ENCODE measurements around the gene SEC22A. TPM values are rescaled to one million over a fixed set of nuclear protein-coding genes. Genes with fewer than 3 reads are reported as not detected.

The SEC22A gene
- total RNA-seq, 4 donors from 2014 or later, result 20.6 to 36.4 (median 28.0) TPM

DNA sequence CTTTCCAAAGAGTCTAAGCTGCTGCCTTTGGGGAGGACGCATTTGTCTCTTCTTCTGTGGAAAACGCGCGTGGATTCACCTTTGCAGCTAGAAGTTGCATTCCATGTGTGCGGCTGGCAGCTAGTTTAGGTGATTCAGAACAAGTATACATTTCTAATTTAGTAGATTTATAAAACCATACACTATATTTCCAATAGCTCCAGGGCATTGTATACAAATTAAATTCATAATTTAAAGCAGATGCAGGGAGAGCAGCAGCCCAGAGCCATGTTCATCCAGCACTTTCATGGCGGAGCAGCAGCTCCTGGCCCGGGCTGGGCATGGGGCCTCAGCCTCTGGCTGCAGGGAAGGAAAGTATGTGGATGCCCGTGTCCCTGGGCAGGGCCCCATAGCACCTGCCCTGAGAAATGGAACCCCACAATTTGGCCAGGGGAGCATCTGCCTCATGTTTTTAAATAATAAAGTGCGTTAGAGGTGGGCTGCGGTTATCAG is 42.8 kb upstream of the SEC22A start:
- H3K36me3 ChIP-seq, result peaks cover 0 to 76% (median 0%) of the 10 kb centered on the region in 3 donors
- no peak overlapping the region for H3K4me3 ChIP-seq
- H3K27ac ChIP-seq, result no peak overlapping the region
- H3K27me3 ChIP-seq, result no peaks in the 10 kb centered on the region
- 94 to 95% methylated on average over 7 to 9 of the region's 10 CpGs for WGBS, 2 donors
- no peak for DNase-seq
- H3K4me1 ChIP-seq, result no peaks in the 10 kb centered on the region
- TF ChIP-seq, protein P1, sequence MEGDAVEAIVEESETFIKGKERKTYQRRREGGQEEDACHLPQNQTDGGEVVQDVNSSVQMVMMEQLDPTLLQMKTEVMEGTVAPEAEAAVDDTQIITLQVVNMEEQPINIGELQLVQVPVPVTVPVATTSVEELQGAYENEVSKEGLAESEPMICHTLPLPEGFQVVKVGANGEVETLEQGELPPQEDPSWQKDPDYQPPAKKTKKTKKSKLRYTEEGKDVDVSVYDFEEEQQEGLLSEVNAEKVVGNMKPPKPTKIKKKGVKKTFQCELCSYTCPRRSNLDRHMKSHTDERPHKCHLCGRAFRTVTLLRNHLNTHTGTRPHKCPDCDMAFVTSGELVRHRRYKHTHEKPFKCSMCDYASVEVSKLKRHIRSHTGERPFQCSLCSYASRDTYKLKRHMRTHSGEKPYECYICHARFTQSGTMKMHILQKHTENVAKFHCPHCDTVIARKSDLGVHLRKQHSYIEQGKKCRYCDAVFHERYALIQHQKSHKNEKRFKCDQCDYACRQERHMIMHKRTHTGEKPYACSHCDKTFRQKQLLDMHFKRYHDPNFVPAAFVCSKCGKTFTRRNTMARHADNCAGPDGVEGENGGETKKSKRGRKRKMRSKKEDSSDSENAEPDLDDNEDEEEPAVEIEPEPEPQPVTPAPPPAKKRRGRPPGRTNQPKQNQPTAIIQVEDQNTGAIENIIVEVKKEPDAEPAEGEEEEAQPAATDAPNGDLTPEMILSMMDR (IDR thresholded peaks at IDR 0.05), result no peak
- intact Hi-C loops (cut with DNase I), result no loop called here
- no peaks in the 10 kb centered on the region for H3K9me3 ChIP-seq

- no peaks in the 10 kb centered on the region for H3K4me1 ChIP-seq
- WGBS, 2 donors, result 78 to 80% methylated on average over 9 of the region's 9 CpGs
- no peak overlapping the region for H3K27ac ChIP-seq
- DNase-seq, result no peak
- no peaks in the 10 kb centered on the region for H3K27me3 ChIP-seq
- no peaks in the 10 kb centered on the region for H3K9me3 ChIP-seq
- no peak overlapping the region for H3K4me3 ChIP-seq
- intact Hi-C loops (cut with DNase I), result no loop called here
- peaks cover 0 to 78% (median 0%) of the 10 kb centered on the region in 3 donors for H3K36me3 ChIP-seq
- TF ChIP-seq, protein P1 (IDR thresholded peaks at IDR 0.05), result no peak
- no peak for TF ChIP-seq POLR2A (IDR thresholded peaks at IDR 0.05)
Observed at GRCh38 chr3:123159926-123160635, 41.7 kb upstream of the SEC22A start.

DNA sequence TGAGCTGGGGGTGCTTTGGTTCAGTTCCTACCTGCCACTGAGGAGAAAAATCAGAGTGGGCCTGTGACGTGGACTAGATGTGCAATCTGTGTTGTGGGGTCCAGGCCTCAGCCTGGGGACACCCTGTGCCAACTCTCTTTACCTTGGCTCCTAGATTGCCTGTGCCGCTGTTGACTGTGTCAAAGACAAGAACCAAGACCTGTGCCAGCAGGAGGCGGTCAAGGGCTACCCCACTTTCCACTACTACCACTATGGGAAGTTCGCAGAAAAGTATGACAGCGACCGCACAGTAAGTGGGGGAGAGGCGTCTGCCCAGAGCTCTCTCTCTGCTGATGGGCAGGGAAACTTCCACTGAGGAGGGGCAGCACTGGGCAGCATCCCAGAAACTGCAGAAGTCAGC is 40.6 kb upstream of the SEC22A start:
- WGBS, 2 donors, result 80 to 95% methylated on average over 1 to 4 of the region's 7 CpGs
- Histone ChIP-seq H3K27ac (no peak overlapping the region), H3K36me3 (peaks cover 0 to 70% (median 0%) of the 10 kb centered on the region in 3 donors), H3K27me3 (no peaks in the 10 kb centered on the region), H3K9me3 (no peaks in the 10 kb centered on the region), H3K4me1 (no peaks in the 10 kb centered on the region), H3K4me3 (no peak overlapping the region)
- intact Hi-C loops (cut with DNase I), result no loop called here
- DNase-seq, result no peak
- TF ChIP-seq, protein P1 (IDR thresholded peaks at IDR 0.05), result no peak
- TF ChIP-seq POLR2A (IDR thresholded peaks at IDR 0.05), result no peak

DNA sequence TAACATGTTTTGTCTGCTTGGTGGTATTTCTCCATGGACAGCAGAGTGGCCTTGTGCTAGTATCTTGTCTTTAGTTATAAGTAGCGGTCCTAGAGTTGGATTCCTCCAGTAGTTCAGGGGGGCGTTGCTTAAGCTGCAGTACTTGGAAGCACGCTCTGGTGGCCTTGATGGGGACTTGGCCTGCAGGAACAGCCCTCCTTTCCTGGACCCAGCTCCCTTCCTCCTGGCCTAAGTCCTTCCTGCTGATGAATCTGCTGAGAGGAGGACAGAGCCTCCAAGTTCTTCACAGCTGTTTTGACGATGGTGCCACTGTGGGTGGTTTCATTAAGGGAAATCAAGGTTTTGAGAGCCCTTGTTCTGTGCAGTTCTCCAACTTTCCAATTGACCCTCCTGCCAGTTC is 38.6 kb upstream of the SEC22A start:
- H3K36me3 ChIP-seq, result peaks cover 0 to 53% (median 6%) of the 10 kb centered on the region in 3 donors
- intact Hi-C loops (cut with DNase I), result no loop called here
- H3K4me3 ChIP-seq, result no peak overlapping the region
- H3K4me1 ChIP-seq, result no peaks in the 10 kb centered on the region
- TF ChIP-seq, protein P1 (IDR thresholded peaks at IDR 0.05), result no peak
- no peak for TF ChIP-seq POLR2A (IDR thresholded peaks at IDR 0.05)
- no peak overlapping the region for H3K27ac ChIP-seq
- no peaks in the 10 kb centered on the region for H3K9me3 ChIP-seq
- DNase-seq, result no peak
- no peaks in the 10 kb centered on the region for H3K27me3 ChIP-seq
- 93 to 100% methylated on average over 4 of the region's 4 CpGs for WGBS, 2 donors

DNA sequence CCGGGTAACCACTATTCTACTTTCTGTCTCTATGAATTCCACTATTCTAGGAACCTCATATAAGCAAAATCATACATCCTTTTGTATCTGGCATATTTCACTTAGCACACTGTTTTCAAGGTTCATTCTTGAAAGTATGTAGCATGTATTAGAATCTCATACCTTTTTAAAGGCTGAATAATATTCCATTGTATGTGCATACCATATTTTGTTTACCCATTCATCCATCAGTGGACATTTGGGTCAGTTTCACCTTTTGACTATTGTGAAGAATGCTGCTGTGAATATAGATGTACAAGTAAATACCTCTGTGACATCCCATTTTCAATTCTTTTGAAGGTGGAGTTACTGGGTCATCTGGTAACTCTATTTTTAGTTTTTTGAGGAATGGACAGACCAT is 36.6 kb upstream of the SEC22A start:
- no peak for TF ChIP-seq POLR2A (IDR thresholded peaks at IDR 0.05)
- TF ChIP-seq, protein P1 (IDR thresholded peaks at IDR 0.05), result no peak
- WGBS, 2 donors, result 97 to 100% methylated on average over 1 of the region's 1 CpG
- Histone ChIP-seq H3K27me3 (no peaks in the 10 kb centered on the region), H3K4me3 (no peak overlapping the region), H3K9me3 (no peaks in the 10 kb centered on the region), H3K4me1 (no peaks in the 10 kb centered on the region), H3K27ac (no peak overlapping the region), H3K36me3 (peaks cover 0 to 42% (median 6%) of the 10 kb centered on the region in 3 donors)
- intact Hi-C loops (cut with DNase I), result no loop called here
- DNase-seq, result no peak
